Cardiac septum (tissue), 1 donor: ENCODE results near the gene CCP110. TPM values are rescaled to one million over a fixed set of nuclear protein-coding genes. Genes with fewer than 3 reads are reported as not detected.

Experiments
- DNase-seq: peaks from one replicate; pipeline ENCODE4 v3.0.0-alpha.2; 2020; ENCODE audit warnings: low spot score
- intact Hi-C: fragments of 100-400 bp; cut with DNase I; formaldehyde crosslinking; loops from one replicate; pipeline ENCODE4 v1.14.0; 2022
- total RNA-seq: library from RNA; stranded (reverse); fragmentation: NEBNext Ultra II Directional; extraction: Animal tissue kit (Norgen Biotek cat#: 25700); gene quantifications from one replicate; pipeline ENCODE4 v1.2.1, GENCODE V29; 2021
- donor health status: DM: no; HTN: no; CAD: no.

CCP110 gene
- total RNA-seq, 1 donor from 2014 or later = 7.3 TPM

- intact Hi-C loops = no loop called here
- no peak for DNase-seq
These were observed 60.0 kb downstream of the CCP110 start for GRCh38 chr16:19583665-19584300.

DNA sequence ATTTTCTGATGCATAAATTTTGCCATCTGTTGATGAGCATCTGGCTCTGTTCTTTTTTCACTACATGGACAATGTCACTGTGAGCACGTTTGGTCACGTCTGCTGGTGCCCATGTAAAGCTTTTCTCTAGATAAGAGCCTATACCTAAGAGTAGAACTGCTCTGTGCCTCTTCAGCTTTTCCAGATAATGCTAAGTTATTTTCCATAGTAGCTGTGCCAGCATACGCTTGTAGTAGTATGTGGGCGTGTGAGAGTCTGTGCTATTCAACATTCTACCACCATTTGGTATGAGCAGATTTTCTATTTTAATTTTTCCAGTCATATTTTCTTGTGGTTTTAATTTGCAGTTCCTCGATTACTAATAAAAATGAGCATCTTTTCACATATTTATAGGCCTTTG lies 64.9 kb downstream of the CCP110 start:
- DNase-seq = no peak
- intact Hi-C loops = no loop called here

- intact Hi-C loops = no loop called here
- no peak for DNase-seq
These were observed 65.4 kb downstream of the CCP110 start for GRCh38 chr16:19589106-19589505.

DNA sequence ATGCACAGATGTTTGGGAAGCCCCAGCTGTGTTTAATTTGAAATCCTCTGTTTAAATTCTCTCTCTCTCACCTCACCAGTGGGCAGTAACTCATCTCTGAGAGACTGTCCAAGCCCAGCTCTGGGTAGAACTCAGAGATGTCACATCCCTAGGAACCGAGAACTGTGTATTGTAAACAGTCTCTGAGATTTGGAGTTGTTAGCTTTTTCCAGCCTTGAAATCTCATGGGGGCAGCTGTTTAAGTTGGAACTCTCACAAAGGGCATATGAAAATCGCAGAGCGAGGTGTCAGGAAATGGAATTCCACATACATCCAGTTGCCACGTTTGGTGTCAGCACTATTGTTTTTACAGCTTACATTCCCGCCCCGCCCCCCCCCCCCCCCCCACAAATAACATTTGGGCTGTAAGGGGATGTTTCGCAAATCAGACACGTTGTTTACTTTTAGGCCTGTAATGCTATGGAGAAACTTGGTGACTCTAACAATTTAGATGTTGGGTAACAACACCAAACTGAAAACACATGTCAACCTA lies 66.1 kb downstream of the CCP110 start:
- intact Hi-C loops = no loop called here
- DNase-seq = no peak

- intact Hi-C loops = no loop called here
- DNase-seq = no peak
These were observed 71.5 kb downstream of the CCP110 start for GRCh38 chr16:19595043-19595767.

DNA sequence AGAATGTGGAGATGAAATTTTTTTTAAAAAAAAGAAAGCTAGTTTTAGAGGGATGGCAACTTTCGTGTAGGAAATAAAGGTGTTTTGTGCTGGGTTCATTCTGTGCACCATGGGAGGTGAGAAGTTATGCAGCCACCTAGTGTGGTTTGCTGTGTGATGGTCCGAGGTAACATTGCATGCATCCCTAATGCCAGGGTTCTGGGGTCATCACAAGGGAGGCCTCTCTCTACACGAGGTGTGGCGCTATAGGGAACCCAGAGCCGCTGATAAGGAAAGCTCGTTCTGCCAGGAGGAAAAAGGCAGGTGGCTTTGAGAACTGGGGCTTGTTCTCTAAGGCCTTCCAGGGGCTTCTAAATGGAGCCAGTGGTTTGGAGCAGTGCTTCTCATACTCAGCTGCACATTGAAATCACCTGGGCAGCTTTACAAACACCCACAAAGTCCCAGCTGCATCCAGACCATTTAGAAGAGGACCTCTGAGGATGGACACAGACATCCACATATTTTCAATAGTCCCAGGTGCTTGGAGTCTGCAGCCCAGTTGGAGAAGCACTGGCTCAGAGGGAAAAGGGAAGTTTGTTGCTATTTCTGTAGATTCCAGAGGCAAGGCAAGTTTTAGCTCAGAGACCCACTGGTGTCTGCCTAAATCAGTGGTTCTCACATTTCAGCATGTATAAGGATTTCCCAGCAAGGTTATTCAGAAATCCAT lies 75.2 kb downstream of the CCP110 start:
- intact Hi-C loops = no loop called here
- DNase-seq = no peak

- no peak for DNase-seq
- intact Hi-C loops = loop anchor here (10.0 kb wide), 1 partner anchor 95 kb away; no protein-coding TSS in a partner anchor
These were observed 76.4 kb downstream of the CCP110 start for GRCh38 chr16:19599968-19600716.

GRCh38 chr16:19601083-19601976 lies 77.6 kb downstream of the CCP110 start:
- intact Hi-C loops = loop anchor here (1.0 to 10.0 kb wide), 2 partner anchors 93 to 285 kb away; no protein-coding TSS in a partner anchor

More at GRCh38 chr16:19601083-19601976, 77.6 kb downstream of the CCP110 start:
- DNase-seq = no peak

Other genes with a start within 250 kb of the CCP110 start
- not detected for gene CLEC19A, start 238.2 kb upstream of the CCP110 start, total RNA-seq
- not detected for gene TMC5, start 106.1 kb upstream of the CCP110 start, total RNA-seq
- gene GDE1, start 1.8 kb upstream of the CCP110 start, total RNA-seq = 89.1 TPM
- 30.1 TPM for gene VPS35L, start 31.8 kb downstream of the CCP110 start, total RNA-seq
- 6.8 TPM for gene KNOP1, start 194.3 kb downstream of the CCP110 start, total RNA-seq
- 7.3 TPM for gene IQCK, start 194.3 kb downstream of the CCP110 start, total RNA-seq